Stimulated activated CD8-positive, alpha-beta memory T cell treated with anti-CD3 and anti-CD28 coated beads, Interleukin-15, amount 100 ng/mL, for 48 hours (primary cell): ENCODE measurements around the gene FDX2.

Source experiments
- DNase-seq, 2 donors: peaks; one replicate each; pipeline ENCODE4 v3.0.0-alpha.2; 2020; ENCODE audit warnings: low read depth in 2 of 2

Gene FDX2

GRCh38 chr19:10299545-10300458 lies 16.0 kb downstream of the FDX2 start:
- no peak for DNase-seq

GRCh38 chr19:10295847-10296591 lies 19.8 kb downstream of the FDX2 start:
- DNase-seq, result no peak

- no peak for DNase-seq
These were observed 20.4 kb downstream of the FDX2 start for GRCh38 chr19:10295305-10295846.

GRCh38 chr19:10294368-10294697 lies 21.5 kb downstream of the FDX2 start:
- DNase-seq, result no peak

GRCh38 chr19:10293637-10294367 lies 22.0 kb downstream of the FDX2 start:
- no peak for DNase-seq

GRCh38 chr19:10292789-10293636 lies 22.8 kb downstream of the FDX2 start:
- no peak for DNase-seq

- DNase-seq, result peak; percentile 68 to 69
These were observed 23.5 kb downstream of the FDX2 start for GRCh38 chr19:10292206-10292788.

- DNase-seq, result no peak
These were observed 24.1 kb downstream of the FDX2 start for GRCh38 chr19:10291554-10292205.

GRCh38 chr19:10290876-10291553 lies 24.8 kb downstream of the FDX2 start:
- no peak for DNase-seq

GRCh38 chr19:10290357-10290875 lies 25.4 kb downstream of the FDX2 start:
- no peak for DNase-seq

GRCh38 chr19:10289836-10290356 lies 25.9 kb downstream of the FDX2 start, which contains the start of gene ICAM5:
ICAM5 (plus strand) TSS chr19:10289952; CDS start chr19:10290044, 92 bp downstream.
- DNase-seq, result no peak

- DNase-seq, result peak in 1 of 2 donors; percentile 64
These were observed 26.5 kb downstream of the FDX2 start for GRCh38 chr19:10289167-10289835.

GRCh38 chr19:10288662-10289166 lies 27.1 kb downstream of the FDX2 start:
- DNase-seq, result no peak

- DNase-seq, result no peak
These were observed 28.7 kb downstream of the FDX2 start, which contains the start of gene ICAM4 for GRCh38 chr19:10286803-10287737. ICAM4 (plus strand) TSS chr19:10286955; CDS start chr19:10287013, 58 bp downstream.

- no peak for DNase-seq
These were observed 30.4 kb downstream of the FDX2 start for GRCh38 chr19:10285393-10285792.

GRCh38 chr19:10284960-10285278 lies 30.9 kb downstream of the FDX2 start:
- no peak for DNase-seq
